Activated CD4-positive, alpha-beta T cell treated with anti-CD3 and anti-CD28 coated beads for 36 hours (primary cell): Measurements from ENCODE around the gene CPNE6. TPM values are rescaled to one million over a fixed set of nuclear protein-coding genes. Genes with fewer than 3 reads are reported as not detected.

Experiments
- ATAC-seq: fragments of 200-7000 bp; cut with Tn5 transposase; one replicate; pipeline ENCODE4 v1.10.0; 2021; ENCODE audit warnings: mild to moderate bottlenecking, moderate library complexity
- CTCF ChIA-PET: fragments of 350-600 bp; sonication (Branson Sonifier 250); formaldehyde crosslinking; loops from one replicate; lab custom pipeline; 2021; ENCODE audit warnings: antibody characterized with exemption; lab: Charles Lee
- POLR2A ChIA-PET: fragments of 350-600 bp; sonication (Branson Sonifier 250); formaldehyde crosslinking; loops from one replicate; lab custom pipeline; 2021; ENCODE audit warnings: antibody characterized with exemption, inconsistent platforms; lab: Charles Lee
- DNase-seq: peaks from one replicate; pipeline ENCODE4 v3.0.0-alpha.2; 2020
- H3K27ac Mint-ChIP-seq: one replicate; pipeline ENCODE4 v1.8.0; 2021; ENCODE audit warnings: mixed read lengths
- H3K27me3 Mint-ChIP-seq: one replicate; pipeline ENCODE4 v1.8.0; 2021; ENCODE audit warnings: mixed read lengths
- H3K36me3 Mint-ChIP-seq: one replicate; pipeline ENCODE4 v1.8.0; 2021; ENCODE audit warnings: low read depth, mixed read lengths
- H3K4me1 Mint-ChIP-seq: one replicate; pipeline ENCODE4 v1.8.0; 2021; ENCODE audit warnings: mixed read lengths
- H3K4me3 Mint-ChIP-seq: one replicate; pipeline ENCODE4 v1.8.0; 2021; ENCODE audit warnings: mild to moderate bottlenecking, moderate library complexity, mixed read lengths
- H3K9me3 Mint-ChIP-seq: one replicate; pipeline ENCODE4 v1.8.0; 2021; ENCODE audit warnings: low read depth, mixed read lengths
- intact Hi-C, 2 experiments: fragments of 100-400 bp; cut with DNase I in 1 of 2; cut with micrococcal nuclease in 1 of 2; formaldehyde crosslinking; loops; one replicate each; pipeline versions ENCODE4 v1.14.2 to v1.15.1; 2022 to 2024; cut with DNase I, micrococcal nuclease
- total RNA-seq, 2 experiments: library from RNA; stranded (reverse); gene quantifications; one replicate each; pipeline ENCODE4 v1.2.3, GENCODE V29; 2021

The CPNE6 gene
- total RNA-seq, 2 experiments from 2014 or later, result not detected

DNA sequence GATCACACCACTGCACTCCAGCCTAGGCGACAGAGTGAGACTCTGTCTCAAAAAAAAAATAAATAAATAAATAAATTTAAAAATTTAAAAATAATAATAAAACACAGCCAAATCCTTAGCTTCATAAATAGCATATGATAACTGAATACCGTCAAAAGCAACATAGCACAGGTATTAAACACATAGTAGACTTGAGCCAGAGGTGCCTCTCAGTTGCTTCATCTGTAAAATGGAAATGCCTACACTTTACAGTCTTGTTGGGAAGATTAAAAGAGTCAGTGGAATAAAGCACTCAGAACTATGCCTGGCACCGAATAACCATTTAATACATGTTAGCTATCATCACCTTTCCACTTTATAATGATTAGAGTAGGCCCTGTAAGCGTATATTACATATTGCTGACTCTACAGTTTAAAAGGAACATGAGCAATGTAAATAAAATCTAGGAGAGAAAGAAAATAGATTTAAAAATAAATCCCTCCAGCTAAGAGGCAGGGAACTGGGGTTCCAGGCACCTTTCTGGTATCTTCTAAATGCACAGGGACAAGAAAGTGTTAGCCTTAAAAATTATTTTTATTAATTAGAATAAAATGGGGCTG, 35.4 kb downstream of the CPNE6 start:
- Mint-ChIP-seq H3K27ac (no peak overlapping the region), H3K36me3 (peaks cover 23% of the 10 kb centered on the region), H3K4me1 (peaks cover 22% of the 10 kb centered on the region), H3K4me3 (no peak overlapping the region), H3K27me3 (no peaks in the 10 kb centered on the region), H3K9me3 (no peaks in the 10 kb centered on the region)
- intact Hi-C loops, result no loop called here
- DNase-seq (no peak), ATAC-seq (no peak)
- POLR2A ChIA-PET, result no interaction called here
- CTCF ChIA-PET, result interaction anchor here (0.6 to 7.8 kb wide), 13 partner anchors 10 to 480 kb away, joined by 3 to 189 read pairs (median 4); partner anchors contain the start of genes IRF9, PCK2 and PSME2

DNA sequence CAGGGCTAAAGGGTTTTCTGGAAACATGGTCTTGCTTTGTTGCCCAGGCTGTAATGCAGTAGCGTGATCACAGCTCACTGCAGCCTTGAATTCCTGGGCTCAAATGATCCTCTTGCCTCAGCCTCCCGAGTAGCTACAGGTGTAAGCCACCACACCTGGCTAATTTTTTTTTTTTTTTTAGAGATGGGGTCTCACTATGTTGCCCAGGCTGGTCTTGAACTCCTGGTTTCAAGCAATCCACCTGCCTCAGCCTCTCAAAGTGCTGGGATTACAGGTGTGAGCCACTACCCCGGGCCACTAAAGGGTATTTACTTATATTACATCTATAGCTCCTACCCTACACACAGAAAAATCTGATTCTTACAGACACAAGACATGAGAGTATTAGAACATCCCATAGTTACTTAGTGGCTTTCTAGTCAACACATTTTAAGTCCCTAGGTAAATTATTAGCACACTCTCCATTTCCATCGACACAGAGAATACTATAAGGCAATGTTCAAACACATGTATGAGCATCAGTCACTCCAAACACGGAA, 37.0 kb downstream of the CPNE6 start:
- H3K27ac Mint-ChIP-seq, result peak overlapping the region; percentile 94
- no peak for DNase-seq
- H3K27me3 Mint-ChIP-seq, result no peaks in the 10 kb centered on the region
- H3K4me3 Mint-ChIP-seq, result peak overlapping the region; percentile 7
- intact Hi-C loops, result loop anchor here (1.0 to 2.0 kb wide), 3 partner anchors 13 to 50 kb away; no protein-coding TSS in a partner anchor
- H3K36me3 Mint-ChIP-seq, result peaks cover 9% of the 10 kb centered on the region
- ChIA-PET POLR2A (interaction anchor here (0.6 to 1.4 kb wide), 6 partner anchors 13 to 104 kb away, joined by 4 to 8 read pairs (median 5); partner anchors contain the start of genes CHMP4A, PCK2 and PSME1), CTCF (interaction anchor here (0.6 to 7.8 kb wide), 47 partner anchors 8 to 550 kb away, joined by 3 to 189 read pairs (median 5); partner anchors contain the start of genes CARMIL3, CIDEB, CPNE6 and EMC9)
- H3K4me1 Mint-ChIP-seq, result peaks cover 24% of the 10 kb centered on the region
- no peak for ATAC-seq
- H3K9me3 Mint-ChIP-seq, result no peaks in the 10 kb centered on the region

DNA sequence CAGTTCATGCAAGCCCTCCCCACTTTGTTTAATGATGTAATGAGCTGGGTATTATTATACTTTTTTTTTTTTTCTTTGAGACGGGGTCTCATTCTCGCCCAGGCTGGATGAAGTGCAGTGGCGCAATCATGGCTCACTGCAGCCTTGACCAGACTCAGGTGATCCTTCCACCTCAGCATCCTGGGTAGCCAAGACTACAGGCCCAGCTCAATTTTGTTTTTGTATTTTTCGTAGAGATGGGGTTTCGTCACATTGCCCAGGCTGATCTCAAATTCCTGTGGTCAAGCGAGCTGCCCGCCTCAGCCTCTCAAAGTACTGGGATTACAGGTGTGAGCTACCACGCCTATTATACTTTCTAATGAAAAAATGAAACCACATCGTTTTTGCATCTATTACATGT, 38.7 kb downstream of the CPNE6 start:
- peaks cover 24% of the 10 kb centered on the region for H3K4me1 Mint-ChIP-seq
- no peak overlapping the region for H3K27ac Mint-ChIP-seq
- H3K27me3 Mint-ChIP-seq, result no peaks in the 10 kb centered on the region
- peaks cover 3% of the 10 kb centered on the region for H3K36me3 Mint-ChIP-seq
- ChIA-PET POLR2A (interaction anchor here (0.6 to 0.7 kb wide), 3 partner anchors 31 to 106 kb away, joined by 3 to 5 read pairs (median 3); partner anchors contain the start of genes EMC9 and MDP1), CTCF (interaction anchor here (0.7 to 7.8 kb wide), 19 partner anchors 16 to 521 kb away, joined by 3 to 189 read pairs (median 7); partner anchors contain the start of genes CARMIL3, CIDEB, IRF9 and NOP9)
- DNase-seq (no peak), ATAC-seq (no peak)
- H3K4me3 Mint-ChIP-seq, result no peak overlapping the region
- intact Hi-C loops, result loop anchor here in 1 of 2 experiments (10.0 kb wide), 1 partner anchor 1015 kb away; the partner anchor contains the start of genes ACIN1 and C14orf119
- no peaks in the 10 kb centered on the region for H3K9me3 Mint-ChIP-seq

DNA sequence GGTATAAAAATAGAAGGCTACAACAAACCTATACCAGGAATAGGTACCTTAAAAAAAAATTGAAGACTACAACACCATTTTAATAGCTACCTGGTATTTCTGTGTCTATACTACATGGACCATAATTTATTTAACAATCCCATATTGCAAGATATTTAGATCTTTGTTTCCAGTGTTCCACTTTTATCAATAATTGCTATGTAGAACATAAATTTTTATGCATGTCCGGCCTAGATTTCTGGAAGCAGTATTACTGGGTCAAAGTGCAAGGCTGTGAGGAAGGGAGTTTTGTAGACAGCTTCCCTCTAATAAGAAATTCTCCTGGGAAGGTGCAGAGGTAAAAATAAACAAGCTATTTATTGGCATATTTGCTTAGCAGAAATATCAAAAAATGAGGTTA, 39.2 kb downstream of the CPNE6 start:
- H3K27ac Mint-ChIP-seq, result no peak overlapping the region

DNA sequence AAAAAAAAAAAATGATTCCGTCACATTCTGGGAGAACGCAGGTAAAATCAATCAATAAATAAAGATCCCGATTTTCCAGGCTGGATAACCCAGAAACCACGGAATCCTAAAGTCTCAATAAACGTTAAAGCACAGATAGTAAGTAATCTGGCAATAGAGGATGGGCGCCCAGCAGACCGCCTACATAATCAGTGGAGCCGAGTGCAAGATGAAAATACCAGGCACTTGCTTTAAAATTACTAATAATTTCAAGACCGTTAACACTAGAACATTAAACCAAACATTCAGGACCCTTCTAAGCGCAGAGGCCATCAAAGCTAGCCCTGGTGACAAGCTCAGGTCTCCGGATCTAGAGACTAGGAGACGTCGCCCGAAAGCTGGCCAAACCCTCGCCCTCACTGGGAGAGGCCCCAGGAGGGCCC, 42.0 kb downstream of the CPNE6 start:
- ATAC-seq (no peak), DNase-seq (no peak)
- H3K36me3 Mint-ChIP-seq, result peaks cover 24% of the 10 kb centered on the region
- ChIA-PET CTCF (interaction anchor here (0.6 to 3.3 kb wide), 10 partner anchors 20 to 556 kb away, joined by 3 to 32 read pairs (median 9); partner anchors contain the start of genes IRF9, PCK2, PSME1 and PSME2), POLR2A (interaction anchor here (1.0 to 2.8 kb wide), 8 partner anchors 20 to 186 kb away, joined by 3 to 35 read pairs (median 12); partner anchors contain the start of genes DHRS1, EMC9, IRF9 and NOP9)
- no peaks in the 10 kb centered on the region for H3K9me3 Mint-ChIP-seq
- peak overlapping the region; percentile 85 for H3K4me3 Mint-ChIP-seq
- intact Hi-C loops, result loop anchor here in 1 of 2 experiments (10.0 kb wide), 1 partner anchor 1019 kb away; the partner anchor contains the start of genes ACIN1 and C14orf119
- H3K27me3 Mint-ChIP-seq, result no peaks in the 10 kb centered on the region
- peak overlapping the region; percentile 97 for H3K27ac Mint-ChIP-seq
- H3K4me1 Mint-ChIP-seq, result peaks cover 38% of the 10 kb centered on the region

More for the DNA sequence above, 39.2 kb downstream of the CPNE6 start:
- Mint-ChIP-seq H3K9me3 (no peaks in the 10 kb centered on the region), H3K4me3 (no peak overlapping the region), H3K4me1 (peaks cover 28% of the 10 kb centered on the region), H3K36me3 (peaks cover 4% of the 10 kb centered on the region), H3K27me3 (no peaks in the 10 kb centered on the region)
- DNase-seq (no peak), ATAC-seq (no peak)
- CTCF ChIA-PET, result interaction anchor here (0.7 to 7.8 kb wide), 12 partner anchors 17 to 521 kb away, joined by 3 to 189 read pairs (median 4); partner anchors contain the start of genes CARMIL3, CIDEB, IRF9 and NOP9
- intact Hi-C loops, result loop anchor here in 1 of 2 experiments (10.0 kb wide), 1 partner anchor 1016 kb away; the partner anchor contains the start of genes ACIN1 and C14orf119
- POLR2A ChIA-PET, result interaction anchor here (0.7 kb wide), 1 partner anchor 103 kb away, joined by 3 read pairs; no protein-coding TSS in a partner anchor

DNA sequence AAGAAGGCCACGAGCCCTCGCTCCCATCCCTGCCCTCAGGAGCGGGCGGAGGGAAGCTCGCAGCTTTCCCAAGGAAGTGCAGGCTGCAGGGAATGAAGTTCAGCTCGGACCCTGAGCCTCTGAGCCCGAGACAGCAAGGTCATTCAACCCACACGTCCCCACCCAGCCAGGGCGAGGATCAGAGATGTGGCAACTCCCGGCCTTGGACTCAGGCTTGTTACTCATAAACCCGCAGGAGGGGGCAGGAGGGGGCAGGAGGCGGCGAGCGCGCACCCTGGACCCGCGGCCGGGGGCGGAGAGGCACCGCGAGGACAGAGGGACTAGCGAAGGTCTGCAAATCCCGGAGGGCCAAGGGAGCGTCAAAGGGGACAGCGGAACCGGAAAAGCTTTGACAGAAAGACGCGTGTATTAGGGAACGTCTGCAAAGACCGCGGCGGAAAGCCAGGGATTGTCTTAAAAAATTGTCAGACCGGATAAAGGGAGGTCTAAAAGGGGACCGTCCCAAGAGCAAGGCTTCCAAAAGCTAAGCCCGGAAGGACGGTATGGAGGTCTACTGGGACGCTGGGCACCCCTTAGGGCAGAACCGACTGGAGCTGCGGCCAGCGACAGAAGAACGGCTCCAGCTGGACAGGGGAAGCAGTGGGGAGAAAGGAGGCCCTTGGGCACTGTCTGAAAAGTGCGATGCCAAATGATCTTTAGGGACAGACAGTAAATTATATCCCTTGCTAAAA, 42.6 kb downstream of the CPNE6 start:
- intact Hi-C loops, result loop anchor here (1.0 to 10.0 kb wide), 19 partner anchors 20 to 1019 kb away; partner anchors contain the start of genes EMC9 (in 2 of the 2), GMPR2 (in 2 of the 2), IRF9 (in 2 of the 2) and NEDD8 (in 2 of the 2)
- Mint-ChIP-seq H3K9me3 (no peaks in the 10 kb centered on the region), H3K4me3 (peak overlapping the region; percentile 85), H3K36me3 (peaks cover 29% of the 10 kb centered on the region), H3K27ac (peak overlapping the region; percentile 97), H3K4me1 (peaks cover 32% of the 10 kb centered on the region), H3K27me3 (no peaks in the 10 kb centered on the region)
- ChIA-PET CTCF (interaction anchor here (0.6 to 3.3 kb wide), 24 partner anchors 11 to 557 kb away, joined by 3 to 32 read pairs (median 5); partner anchors contain the start of genes CIDEB, EMC9, IRF9 and PCK2), POLR2A (interaction anchor here (0.9 to 2.8 kb wide), 19 partner anchors 19 to 317 kb away, joined by 3 to 35 read pairs (median 6); partner anchors contain the start of genes CHMP4A, DHRS1, EMC9 and IPO4)
- DNase-seq (peak; percentile 92), ATAC-seq (peak; percentile 42)

DNA sequence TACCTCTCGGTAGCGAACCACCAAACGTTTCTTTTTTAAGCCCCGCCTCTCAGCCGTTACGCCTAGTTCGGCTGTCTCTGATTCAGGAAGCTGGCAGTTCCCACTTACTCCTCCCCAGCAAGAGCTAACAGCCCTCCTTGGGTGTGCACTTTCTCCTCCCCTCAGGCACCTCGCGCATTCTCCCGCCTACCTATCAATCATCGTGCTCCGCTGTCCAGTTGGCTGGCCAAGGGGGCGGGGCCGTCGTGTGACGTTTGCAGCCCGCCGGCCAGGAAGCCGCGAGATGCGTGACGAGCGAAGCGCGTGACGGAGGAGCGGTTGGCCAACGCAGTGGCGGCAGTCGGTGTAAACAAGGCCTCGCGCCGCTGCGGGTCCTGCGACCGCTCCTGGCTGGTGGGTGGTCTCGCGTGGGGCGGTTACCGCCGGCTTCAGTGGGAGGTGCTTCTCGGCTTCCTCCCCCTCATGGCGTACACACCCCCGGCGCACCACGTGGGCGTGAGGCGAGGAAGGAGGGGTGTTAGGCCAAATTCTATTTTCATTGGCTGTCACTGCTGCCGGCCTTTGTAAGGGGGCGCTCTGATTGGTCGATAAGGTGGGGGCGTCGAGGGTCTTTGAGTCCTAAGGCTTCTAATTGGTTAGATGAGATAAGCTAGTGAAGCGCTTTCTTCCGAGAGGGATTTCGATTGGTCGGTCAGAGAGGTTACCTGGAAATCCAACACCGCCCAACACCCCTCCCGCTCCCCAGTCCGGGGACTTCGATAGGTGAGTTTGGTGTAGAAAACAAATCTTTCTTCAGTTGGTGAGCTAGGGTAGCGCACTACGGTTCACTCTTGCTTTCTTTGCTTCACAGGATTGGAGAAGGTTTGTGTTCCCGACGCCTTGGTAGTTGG, 43.4 kb downstream of the CPNE6 start, which contains the start of the genes DCAF11 and NRL:
TSS of gene DCAF11 (plus strand) at position 246 of the 890 bp plus-strand sequence. CDS start 818 bp downstream, outside the sequence.
TSS of gene NRL (minus strand) at position 418 of the 890 bp plus-strand sequence. CDS start 32,101 bp downstream, outside the sequence.
- Mint-ChIP-seq H3K9me3 (no peaks in the 10 kb centered on the region), H3K4me1 (peaks cover 28% of the 10 kb centered on the region), H3K27ac (peak within 1 kb of the TSS; percentile 97), H3K36me3 (peaks cover 36% of the 10 kb centered on the region), H3K4me3 (peak within 1 kb of the TSS; percentile 85), H3K27me3 (no peaks in the 10 kb centered on the region)
- POLR2A ChIA-PET, result interaction anchor here (0.6 to 2.8 kb wide), 20 partner anchors 18 to 316 kb away, joined by 3 to 35 read pairs (median 6); partner anchors contain the start of genes CHMP4A, DHRS1, EMC9 and IPO4
- peak; percentile 89 for ATAC-seq
- CTCF ChIA-PET, result interaction anchor here (0.8 to 3.3 kb wide), 27 partner anchors 10 to 322 kb away, joined by 3 to 32 read pairs (median 5); partner anchors contain the start of genes CIDEB, EMC9, IRF9 and PCK2
- DNase-seq, result peak; percentile 99
- intact Hi-C loops, result loop anchor here (1.0 to 10.0 kb wide), 19 partner anchors 20 to 1020 kb away; partner anchors contain the start of genes EMC9 (in 2 of the 2), GMPR2 (in 2 of the 2), IRF9 (in 2 of the 2) and NEDD8 (in 2 of the 2)

DNA sequence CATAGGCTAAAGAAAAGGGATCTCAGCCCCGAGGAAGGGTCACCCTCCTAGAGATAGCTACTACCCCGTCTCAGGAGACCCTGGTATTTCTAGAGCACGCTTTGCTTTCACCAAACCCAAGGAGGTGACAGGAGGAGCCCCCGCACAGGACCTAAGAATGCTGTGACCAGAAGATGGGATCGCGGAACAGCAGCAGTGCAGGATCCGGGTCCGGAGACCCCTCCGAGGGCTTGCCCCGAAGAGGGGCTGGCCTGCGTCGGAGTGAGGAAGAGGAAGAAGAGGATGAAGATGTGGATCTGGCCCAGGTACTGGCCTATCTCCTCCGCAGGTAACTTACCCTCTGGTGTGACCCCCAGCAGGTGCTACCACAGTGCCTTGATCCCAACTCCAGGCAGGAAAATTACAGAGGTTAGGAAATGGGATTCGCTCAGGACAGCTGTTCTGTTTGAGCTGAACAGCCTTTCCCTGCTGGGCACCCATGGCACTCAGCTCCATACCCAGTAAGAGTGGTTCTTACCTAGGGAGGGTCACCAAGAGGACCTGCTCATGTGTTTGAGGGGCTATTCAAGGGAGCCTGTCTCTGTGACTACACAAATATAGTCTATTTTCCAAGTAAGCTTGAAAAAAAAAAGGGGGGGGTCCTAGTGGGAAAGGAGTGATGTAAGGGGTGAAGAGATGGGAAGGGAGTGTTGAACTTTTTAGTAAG, 44.2 kb downstream of the CPNE6 start:
- intact Hi-C loops, result loop anchor here in 1 of 2 experiments (10.0 kb wide), 1 partner anchor 1021 kb away; the partner anchor contains the start of genes ACIN1 and C14orf119
- Mint-ChIP-seq H3K36me3 (peaks cover 38% of the 10 kb centered on the region), H3K27me3 (no peaks in the 10 kb centered on the region), H3K4me1 (peaks cover 27% of the 10 kb centered on the region), H3K27ac (peak overlapping the region; percentile 97), H3K9me3 (no peaks in the 10 kb centered on the region), H3K4me3 (peak overlapping the region; percentile 85)
- CTCF ChIA-PET, result interaction anchor here (0.6 to 3.3 kb wide), 16 partner anchors 9 to 321 kb away, joined by 3 to 32 read pairs (median 4); partner anchors contain the start of genes CIDEB, EMC9, IRF9 and PCK2
- ATAC-seq (no peak), DNase-seq (no peak)
- POLR2A ChIA-PET, result interaction anchor here (0.9 to 2.8 kb wide), 13 partner anchors 17 to 127 kb away, joined by 3 to 35 read pairs (median 6); partner anchors contain the start of genes CHMP4A, EMC9, IPO4 and IRF9
